ENCODE measurements around the gene PDCD4. TPM values are rescaled to one million over a fixed set of nuclear protein-coding genes. Genes with fewer than 3 reads are reported as not detected.
A peak's percentile ranks its signal among the peaks of the same experiment; 100 is the strongest.

Gene PDCD4
- total and polyA plus RNA-seq, 9 of the 15 experiments (the other 6 are each of a cell fraction or from before 2014, with no cell fraction given) = 12.9 to 44.1 (median 33.7) TPM

GRCh38 chr10:110871298-110872084 is at the start of gene PDCD4 (continued):
- TF ChIP-seq TOE1 (IDR thresholded peaks at IDR 0.05; ENCODE audit: borderline replicate concordance) = no peak
- no peak for TF ChIP-seq TOE1 (CRISPR knock-in tag; IDR thresholded peaks at IDR 0.05; ENCODE audit: borderline replicate concordance, low read depth)
- TF ChIP-seq CGGBP1 (CRISPR knock-in tag; IDR thresholded peaks at IDR 0.05) = no peak
- no peak for TF ChIP-seq ZNF780A (CRISPR knock-in tag; IDR thresholded peaks at IDR 0.05)
- TF ChIP-seq KLF13 (tag; IDR thresholded peaks at IDR 0.05; ENCODE audit: borderline replicate concordance, low read depth) = no peak
- TF ChIP-seq IRF2 (CRISPR knock-in tag; IDR thresholded peaks at IDR 0.05) = no peak
- no peak for TF ChIP-seq MAFG (tag; conservative IDR thresholded peaks at IDR 0.05)
- TF ChIP-seq ZNF766 (CRISPR knock-in tag; conservative IDR thresholded peaks at IDR 0.05) = peak; percentile 55; the same call in 1 of the 2 replicates
- TF ChIP-seq NFE2 (IDR thresholded peaks at IDR 0.05; ENCODE audit: low read depth) = no peak
- TF ChIP-seq ZBTB1 (CRISPR knock-in tag; IDR thresholded peaks at IDR 0.05; ENCODE audit: borderline replicate concordance, low read depth) = no peak
- TF ChIP-seq ATF1 (CRISPR knock-in tag; IDR thresholded peaks at IDR 0.05) = no peak
- TF ChIP-seq ATF1 (tag; IDR thresholded peaks at IDR 0.05) = no peak
- no peak for TF ChIP-seq ETV6 (IDR thresholded peaks at IDR 0.05; ENCODE audit: borderline replicate concordance in 1 of 2, low read depth in 2 of 2, low read length in 1 of 2)
- TF ChIP-seq ETV6 (CRISPR knock-in tag; IDR thresholded peaks at IDR 0.05; ENCODE audit: borderline replicate concordance) = no peak
- peak; percentile 50; the same call in 1 of the 2 replicates for TF ChIP-seq FOXM1 (IDR thresholded peaks at IDR 0.05; ENCODE audit: low read depth)
- no peak for TF ChIP-seq FOXM1 (CRISPR knock-in tag; IDR thresholded peaks at IDR 0.05; ENCODE audit: low read depth)
- TF ChIP-seq ZNF253 (CRISPR knock-in tag; conservative IDR thresholded peaks at IDR 0.05) = no peak
- TF ChIP-seq MCM7 (IDR thresholded peaks at IDR 0.05) = no peak
- no peak for TF ChIP-seq HDAC2 (IDR thresholded peaks at IDR 0.05)
- TF ChIP-seq TEAD4 (IDR thresholded peaks at IDR 0.05; ENCODE audit: low read length) = no peak
- TF ChIP-seq TEAD4 (CRISPR knock-in tag; IDR thresholded peaks at IDR 0.05; ENCODE audit: borderline replicate concordance) = no peak
- TF ChIP-seq ZFX (CRISPR knock-in tag; IDR thresholded peaks at IDR 0.05) = no peak
- TF ChIP-seq ZNF699 (CRISPR knock-in tag; IDR thresholded peaks at IDR 0.05; ENCODE audit: insufficient replicate concordance) = no peak
- TF ChIP-seq FUS (optimal IDR thresholded peaks at IDR 0.05; ENCODE audit: low read depth, low read length) = no peak
- no peak for TF ChIP-seq ZNF444 (CRISPR knock-in tag; IDR thresholded peaks at IDR 0.05)
- no peak for TF ChIP-seq GATAD2B (IDR thresholded peaks at IDR 0.05; ENCODE audit: borderline replicate concordance)
- TF ChIP-seq ZBTB34 (CRISPR knock-in tag; IDR thresholded peaks at IDR 0.05) = no peak
- TF ChIP-seq ZNF740 (CRISPR knock-in tag; IDR thresholded peaks at IDR 0.05) = no peak
- TF ChIP-seq ZNF740 (tag; IDR thresholded peaks at IDR 0.05) = no peak
- TF ChIP-seq TRIM24 (IDR thresholded peaks at IDR 0.05) = no peak
- TF ChIP-seq ZNF695 (CRISPR knock-in tag; IDR thresholded peaks at IDR 0.05) = no peak
